K562 (cell line): Measurements from ENCODE around the gene KCNK10. TPM values are rescaled to one million over a fixed set of nuclear protein-coding genes. Genes with fewer than 3 reads are reported as not detected.

Source experiments
- ATAC-seq: fragments of 200-7000 bp; cut with Tn5 transposase; 3 replicates; pipeline ENCODE4 v1.9.1; 2020; ENCODE audit warnings: moderate library complexity
- BruUV-seq: library from RNA; stranded (reverse); fragments of 400-500 nt; replicated peaks from 2 replicates; lab custom pipeline; 2021; lab: Mats Ljungman, UMichigan
- CTCF ChIA-PET: fragments of 300-600 bp; formaldehyde crosslinking; extraction: SDS; loops from one replicate; lab custom pipeline; 2021; ENCODE audit warnings: low intra/inter-chr PET ratio; lab: Yijun Ruan, JAX
- POLR2A ChIA-PET: fragments of 300-600, 350-650 bp; sonication (Branson Sonifier 250); formaldehyde crosslinking; extraction: SDS; loops from one replicate; lab custom pipeline; 2021; ENCODE audit warnings: antibody characterized with exemption, inconsistent platforms; lab: Yijun Ruan, JAX
- DNase-seq, 4 experiments: peaks; one replicate each; pipeline versions ENCODE4 v3.0.0 to v3.0.0-alpha.2; 2011 to 2018; ENCODE audit warnings: low spot score in 3 of 4, mixed read lengths in 3 of 4; ENCODE audit errors: extremely low read depth in 1 of 4
- FAIRE-seq: peaks from 2 replicates; lab custom pipeline; 2011; peaks lifted over from hg19 to GRCh38; lab: Jason Lieb, UNC
- H2AFZ ChIP-seq: 2 replicates; pipeline ENCODE4 v1.6.0; 2011; ENCODE audit warnings: low read depth, low read length, control low read depth, inconsistent platforms
- H3K27ac ChIP-seq: fragments of 200-600 bp; 3 replicates; pipeline ENCODE4 v1.8.0; 2011; ENCODE audit warnings: low read depth, mild to moderate bottlenecking, control low read depth, inconsistent platforms, low read length, moderate library complexity, mixed read lengths; ENCODE audit errors: extremely low read depth
- H3K27me3 ChIP-seq, 2 experiments: fragments of 300-600 bp in 1 of 2; 2 replicates in 1 of 2; 3 replicates in 1 of 2; pipeline versions ENCODE4 v1.6.0 to v1.8.0; 2011; ENCODE audit warnings: inconsistent platforms in 2 of 2, low read length in 2 of 2, mild to moderate bottlenecking in 1 of 2, mixed read lengths in 1 of 2, moderate library complexity in 1 of 2; ENCODE audit not compliant: control insufficient read depth in 2 of 2, insufficient read depth in 2 of 2
- H3K36me3 ChIP-seq: fragments of 300-600 bp; 3 replicates; pipeline ENCODE4 v1.8.0; 2011; ENCODE audit warnings: mild to moderate bottlenecking, low read length, inconsistent platforms; ENCODE audit not compliant: control insufficient read depth, insufficient read depth
- H3K4me1 ChIP-seq, 2 experiments: fragments of 200-600 bp in 1 of 2; replicated peaks in 1 of 2; 2 replicates in 1 of 2; 3 replicates in 1 of 2; pipeline versions ENCODE4 v1.5.1 to v1.8.0; 2011; ENCODE audit warnings: inconsistent platforms in 2 of 2, low read length in 2 of 2, mild to moderate bottlenecking in 1 of 2, mixed read lengths in 1 of 2, moderate library complexity in 1 of 2; ENCODE audit not compliant: control insufficient read depth in 2 of 2, insufficient read depth in 2 of 2
- H3K4me2 ChIP-seq: 2 replicates; pipeline ENCODE4 v1.6.1; 2011; ENCODE audit warnings: low read length, control low read depth, inconsistent platforms, mixed read lengths; ENCODE audit not compliant: insufficient read depth
- H3K4me3 ChIP-seq: fragments of 200-600 bp; sonication (generic), shearing (Covaris generic); 2 replicates; pipeline ENCODE4 v1.5.1; 2016; ENCODE audit warnings: control low read depth, inconsistent platforms
- H3K79me2 ChIP-seq: fragments of 200-600 bp; 3 replicates; pipeline ENCODE4 v1.8.0; 2011; ENCODE audit warnings: low read length, inconsistent platforms; ENCODE audit not compliant: control insufficient read depth, insufficient read depth
- H3K9ac ChIP-seq, 2 experiments: 2 replicates each; pipeline versions ENCODE4 v1.6.0 to v1.6.1; 2011; ENCODE audit warnings: low read depth in 2 of 2, low read length in 2 of 2, control low read depth in 1 of 2, inconsistent platforms in 1 of 2, mild to moderate bottlenecking in 1 of 2, mixed read lengths in 1 of 2; ENCODE audit not compliant: insufficient read depth in 1 of 2
- H3K9me1 ChIP-seq: one replicate; pipeline ENCODE4 v1.6.0; 2011; ENCODE audit warnings: inconsistent platforms, mild to moderate bottlenecking, low read length, moderate library complexity; ENCODE audit not compliant: control insufficient read depth, insufficient read depth
- H3K9me3 ChIP-seq: replicated peaks from 2 replicates; pipeline ENCODE4 v1.5.1; 2011; ENCODE audit warnings: low read depth, low read length, inconsistent platforms; ENCODE audit not compliant: control insufficient read depth, insufficient read depth
- H4K20me1 ChIP-seq: replicated peaks from 2 replicates; pipeline ENCODE4 v1.6.1; 2011; ENCODE audit warnings: low read length, inconsistent platforms, mixed read lengths; ENCODE audit not compliant: control insufficient read depth, insufficient read depth
- DACH1 ChIP-seq: fragments of 450-650 bp; IDR thresholded peaks from 2 replicates; pipeline ENCODE4 v1.6.1; 2018; ENCODE audit not compliant: partially characterized antibody
- EHMT2 ChIP-seq: fragments of 450-650 bp; IDR thresholded peaks from 2 replicates; pipeline ENCODE4 v1.6.1; 2018; ENCODE audit warnings: antibody characterized with exemption
- HSF4 ChIP-seq: fragments of 250-450 bp; sonication (Bioruptor Pico); IDR thresholded peaks from 2 replicates; pipeline ENCODE4 v2.1.2; 2022; ENCODE audit warnings: mild to moderate bottlenecking, moderate library complexity, borderline replicate concordance
- NR2C2 ChIP-seq, 2 experiments: fragments of 200-800 bp in 1 of 2; sonication (Bioruptor generic) in 1 of 2; sonication (generic) in 1 of 2; formaldehyde crosslinking in 1 of 2; IDR thresholded peaks; 2 replicates each; pipeline versions ENCODE4 v1.6.1 to v1.8.0; 2016 to 2022; ENCODE audit warnings: mild to moderate bottlenecking in 1 of 2, missing compliant biosample characterization in 1 of 2, missing genetic modification characterization in 1 of 2, missing genetic modification reagents in 1 of 2
- YBX1 ChIP-seq: fragments of 450-650 bp; IDR thresholded peaks from 2 replicates; pipeline ENCODE4 v1.7.1; 2016; ENCODE audit warnings: mild to moderate bottlenecking
- ZBTB17 ChIP-seq: fragments of 450-650 bp; formaldehyde crosslinking; IDR thresholded peaks from 2 replicates; pipeline ENCODE4 v1.4.0; 2020; ENCODE audit warnings: mild to moderate bottlenecking
- ZNF77 ChIP-seq: fragments of 250-450 bp; sonication (Bioruptor Pico); IDR thresholded peaks from 2 replicates; pipeline ENCODE4 v1.5.0; 2020
- WGBS: fragments of 100-300 bp; shearing (Covaris generic); methylation state at CpG from one replicate; pipeline ENCODE4 v1.1.6; 2016; ENCODE audit warnings: low coverage, mixed read lengths; ENCODE audit not compliant: insufficient coverage; ENCODE audit errors: missing lambda C conversion rate; 5-methylcytosine and 5-hydroxymethylcytosine counted together
- in situ Hi-C: fragments of 300-500 bp; cut with MboI; formaldehyde crosslinking; loops from 4 replicates; pipeline ENCODE4 v1.15.0; 2018; ENCODE audit warnings: inconsistent platforms, mixed read lengths
- intact Hi-C: fragments of 100-400 bp; cut with micrococcal nuclease; formaldehyde crosslinking; loops from 2 replicates; pipeline ENCODE4 v1.14.2; 2022
- polyA plus RNA-seq, 8 experiments: library from polyadenylated mRNA; depleted of rRNA in 4 of 8; stranded (reverse) in 5 of 8; unstranded in 3 of 8; fragments of >200 nt; fragmentation: Nextera tagmentation in 2 of 8; fragmentation: Illumina TruSeq in 1 of 8; extraction: Ambion mirVana in 2 of 8; extraction: Trizol in 1 of 8; gene quantifications; 2 replicates each; pipeline versions ENCODE4 v1.2.1 to v1.2.3, GENCODE V29; 2011 to 2014; ENCODE audit warnings: inconsistent platforms in 1 of 8, missing spikeins in 1 of 8
- total RNA-seq, 7 experiments: library from RNA; depleted of rRNA in 6 of 7; stranded (reverse); fragments of >200 nt in 6 of 7; fragmentation: Illumina TruSeq in 2 of 7; extraction: Trizol in 2 of 7; gene quantifications; 2 replicates each; pipeline versions ENCODE4 v1.2.1 to v1.2.3, GENCODE V29; 2011 to 2021; ENCODE audit warnings: low replicate concordance in 1 of 7
- TF ChIP-seq, protein P1 (sequence below), 2 experiments: IDR thresholded peaks; 2 replicates each; pipeline ENCODE4 v1.6.1; 2011; ENCODE audit warnings: borderline replicate concordance in 1 of 2, control low read depth in 1 of 2, low read depth in 1 of 2, low read length in 1 of 2, mild to moderate bottlenecking in 1 of 2, mixed read lengths in 1 of 2, moderate library complexity in 1 of 2; ENCODE audit not compliant: insufficient read depth in 1 of 2, insufficient read length in 1 of 2, poor library complexity in 1 of 2, severe bottlenecking in 1 of 2; ENCODE audit errors: extremely low read depth in 1 of 2
- TF ChIP-seq, protein P2 (sequence below): fragments of 200-800 bp; sonication (Bioruptor generic); IDR thresholded peaks from 2 replicates; pipeline ENCODE4 v1.6.1; 2017; ENCODE audit warnings: missing genetic modification characterization, missing compliant biosample characterization

Gene KCNK10
- total and polyA plus RNA-seq, 9 of the 15 experiments (the other 6 are each of a cell fraction or from before 2014, with no cell fraction given), result not detected

DNA sequence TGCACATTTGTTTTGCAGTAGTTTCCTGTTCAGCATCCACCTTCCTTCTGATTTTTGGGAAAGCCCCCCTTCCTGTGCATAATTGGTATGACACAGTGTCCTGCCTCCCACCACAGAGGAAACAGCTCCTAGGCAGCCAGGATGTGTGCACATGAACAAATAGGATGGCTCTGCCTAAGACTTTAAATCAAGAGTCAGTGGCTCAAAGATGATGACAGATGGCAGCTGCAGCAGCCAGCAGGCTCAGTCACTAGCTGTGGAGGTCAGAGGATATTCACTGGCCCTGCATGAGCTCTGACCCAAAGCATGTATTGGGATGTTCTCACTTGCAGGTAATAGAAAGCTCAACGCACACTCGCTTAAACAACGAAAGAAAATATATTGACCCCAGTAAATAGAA is 90.3 kb downstream of the KCNK10 start:
- in situ Hi-C loops, result no loop called here
- H3K36me3 ChIP-seq, result no peaks in the 10 kb centered on the region
- WGBS, result 0% methylated on average over 3 of the region's 3 CpGs
- no peak overlapping the region for H3K27ac ChIP-seq
- no peak overlapping the region for H2AFZ ChIP-seq
- DNase-seq, result no peak
- no peak for FAIRE-seq
- H3K9me1 ChIP-seq, result no peaks in the 10 kb centered on the region
- no peak overlapping the region for H3K9ac ChIP-seq
- no peak overlapping the region for H3K4me2 ChIP-seq
- intact Hi-C loops, result loop anchor here (5.0 kb wide), 1 partner anchor 285 kb away; no protein-coding TSS in a partner anchor
- TF ChIP-seq, protein P1, sequence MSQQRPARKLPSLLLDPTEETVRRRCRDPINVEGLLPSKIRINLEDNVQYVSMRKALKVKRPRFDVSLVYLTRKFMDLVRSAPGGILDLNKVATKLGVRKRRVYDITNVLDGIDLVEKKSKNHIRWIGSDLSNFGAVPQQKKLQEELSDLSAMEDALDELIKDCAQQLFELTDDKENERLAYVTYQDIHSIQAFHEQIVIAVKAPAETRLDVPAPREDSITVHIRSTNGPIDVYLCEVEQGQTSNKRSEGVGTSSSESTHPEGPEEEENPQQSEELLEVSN (IDR thresholded peaks at IDR 0.05; ENCODE audit: borderline replicate concordance in 1 of 2, extremely low read depth in 1 of 2, insufficient read depth in 1 of 2, insufficient read length in 1 of 2, low read depth in 1 of 2, low read length in 1 of 2, poor library complexity in 1 of 2, severe bottlenecking in 1 of 2), result no peak
- TF ChIP-seq DACH1 (no peak), HSF4 (CRISPR knock-in tag) (no peak), NR2C2 (CRISPR knock-in tag; IDR thresholded peaks at IDR 0.05) (no peak), NR2C2 (tag; IDR thresholded peaks at IDR 0.05) (no peak), YBX1 (no peak), ZBTB17 (CRISPR knock-in tag) (no peak), ZNF77 (no peak), EHMT2 (no peak)
- TF ChIP-seq, protein P2, sequence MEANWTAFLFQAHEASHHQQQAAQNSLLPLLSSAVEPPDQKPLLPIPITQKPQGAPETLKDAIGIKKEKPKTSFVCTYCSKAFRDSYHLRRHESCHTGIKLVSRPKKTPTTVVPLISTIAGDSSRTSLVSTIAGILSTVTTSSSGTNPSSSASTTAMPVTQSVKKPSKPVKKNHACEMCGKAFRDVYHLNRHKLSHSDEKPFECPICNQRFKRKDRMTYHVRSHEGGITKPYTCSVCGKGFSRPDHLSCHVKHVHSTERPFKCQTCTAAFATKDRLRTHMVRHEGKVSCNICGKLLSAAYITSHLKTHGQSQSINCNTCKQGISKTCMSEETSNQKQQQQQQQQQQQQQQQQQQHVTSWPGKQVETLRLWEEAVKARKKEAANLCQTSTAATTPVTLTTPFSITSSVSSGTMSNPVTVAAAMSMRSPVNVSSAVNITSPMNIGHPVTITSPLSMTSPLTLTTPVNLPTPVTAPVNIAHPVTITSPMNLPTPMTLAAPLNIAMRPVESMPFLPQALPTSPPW (CRISPR knock-in tag), result no peak
- TF ChIP-seq, all 486 proteins: peak for 0
- ChIA-PET POLR2A (no interaction called here), CTCF (interaction anchor here (2.3 kb wide), 1 partner anchor 288 kb away, joined by 7 read pairs; no protein-coding TSS in a partner anchor)
- H3K4me1 ChIP-seq, result no peaks in the 10 kb centered on the region
- H3K79me2 ChIP-seq, result no peaks in the 10 kb centered on the region
- no peak overlapping the region for H3K4me3 ChIP-seq
- ATAC-seq, result no peak
- no peaks in the 10 kb centered on the region for H3K27me3 ChIP-seq
- no peaks in the 10 kb centered on the region for H4K20me1 ChIP-seq
- BruUV-seq, result no TSS peak
- no peaks in the 10 kb centered on the region for H3K9me3 ChIP-seq
